ENCODE data around the gene SPATA2L.

Gene SPATA2L

GRCh38 chr16:89657442-89658220, 43.9 kb downstream of the SPATA2L start, which contains the start of the genes CHMP1A and SPATA33:
TSS of gene CHMP1A (minus strand) at chr16:89657708. CDS start at chr16:89657588, 120 bp downstream.
TSS of gene SPATA33 (plus strand) at chr16:89657836. CDS start at chr16:89657912, 76 bp downstream.
- peak; percentile 74 to 91 (median 84) for DNase-seq (ENCODE audit: low read depth in 3 of 3, low spot score in 1 of 3)

GRCh38 chr16:89656435-89657121, 44.9 kb downstream of the SPATA2L start:
- DNase-seq (ENCODE audit: low read depth in 3 of 3, low spot score in 1 of 3) = no peak

GRCh38 chr16:89655062-89655643, 46.4 kb downstream of the SPATA2L start:
- DNase-seq (ENCODE audit: low read depth in 3 of 3, low spot score in 1 of 3) = no peak

GRCh38 chr16:89653656-89654295, 47.7 kb downstream of the SPATA2L start:
- DNase-seq (ENCODE audit: low read depth in 3 of 3, low spot score in 1 of 3) = no peak

GRCh38 chr16:89651584-89651983, 49.9 kb downstream of the SPATA2L start:
- DNase-seq (ENCODE audit: low read depth in 3 of 3, low spot score in 1 of 3) = no peak

GRCh38 chr16:89646906-89647305, 54.6 kb downstream of the SPATA2L start:
- no peak for DNase-seq (ENCODE audit: low read depth in 3 of 3, low spot score in 1 of 3)

Data from stimulated activated CD4-positive, alpha-beta T cell treated with anti-CD3 and anti-CD28 coated beads, TNF-alpha, amount 100 ng/mL, for 1 hour (primary cell).